ENCODE data around the gene CRAMP1.

- TF ChIP-seq CTCF (IDR thresholded peaks at IDR 0.05; ENCODE audit: insufficient read depth, low read length) (no peak), SPI1 (IDR thresholded peaks at IDR 0.05; ENCODE audit: borderline replicate concordance, low read depth) (peak; percentile 98)
- TF ChIP-seq, protein P1, sequence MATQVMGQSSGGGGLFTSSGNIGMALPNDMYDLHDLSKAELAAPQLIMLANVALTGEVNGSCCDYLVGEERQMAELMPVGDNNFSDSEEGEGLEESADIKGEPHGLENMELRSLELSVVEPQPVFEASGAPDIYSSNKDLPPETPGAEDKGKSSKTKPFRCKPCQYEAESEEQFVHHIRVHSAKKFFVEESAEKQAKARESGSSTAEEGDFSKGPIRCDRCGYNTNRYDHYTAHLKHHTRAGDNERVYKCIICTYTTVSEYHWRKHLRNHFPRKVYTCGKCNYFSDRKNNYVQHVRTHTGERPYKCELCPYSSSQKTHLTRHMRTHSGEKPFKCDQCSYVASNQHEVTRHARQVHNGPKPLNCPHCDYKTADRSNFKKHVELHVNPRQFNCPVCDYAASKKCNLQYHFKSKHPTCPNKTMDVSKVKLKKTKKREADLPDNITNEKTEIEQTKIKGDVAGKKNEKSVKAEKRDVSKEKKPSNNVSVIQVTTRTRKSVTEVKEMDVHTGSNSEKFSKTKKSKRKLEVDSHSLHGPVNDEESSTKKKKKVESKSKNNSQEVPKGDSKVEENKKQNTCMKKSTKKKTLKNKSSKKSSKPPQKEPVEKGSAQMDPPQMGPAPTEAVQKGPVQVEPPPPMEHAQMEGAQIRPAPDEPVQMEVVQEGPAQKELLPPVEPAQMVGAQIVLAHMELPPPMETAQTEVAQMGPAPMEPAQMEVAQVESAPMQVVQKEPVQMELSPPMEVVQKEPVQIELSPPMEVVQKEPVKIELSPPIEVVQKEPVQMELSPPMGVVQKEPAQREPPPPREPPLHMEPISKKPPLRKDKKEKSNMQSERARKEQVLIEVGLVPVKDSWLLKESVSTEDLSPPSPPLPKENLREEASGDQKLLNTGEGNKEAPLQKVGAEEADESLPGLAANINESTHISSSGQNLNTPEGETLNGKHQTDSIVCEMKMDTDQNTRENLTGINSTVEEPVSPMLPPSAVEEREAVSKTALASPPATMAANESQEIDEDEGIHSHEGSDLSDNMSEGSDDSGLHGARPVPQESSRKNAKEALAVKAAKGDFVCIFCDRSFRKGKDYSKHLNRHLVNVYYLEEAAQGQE (IDR thresholded peaks at IDR 0.05; ENCODE audit: insufficient replicate concordance, low read depth): no peak
Measured at GRCh38 chr16:1647856-1648255, 35.7 kb downstream of the CRAMP1 start.

All from HL-60 (cell line).